HG03196 (cell line): Measurements from ENCODE around the gene GJB6.
"Not testable (repeated sequence)": the region's sequence is repeated elsewhere in the genome, so short reads cannot be mapped to it uniquely, and the experiment has no call there.

ENCODE experiments used
- ATAC-seq: cut with Tn5 transposase; IDR thresholded peaks from one replicate; pipeline ENCODE4 v1.9.1; 2021; ENCODE audit not compliant: unreplicated experiment

Gene GJB6

DNA sequence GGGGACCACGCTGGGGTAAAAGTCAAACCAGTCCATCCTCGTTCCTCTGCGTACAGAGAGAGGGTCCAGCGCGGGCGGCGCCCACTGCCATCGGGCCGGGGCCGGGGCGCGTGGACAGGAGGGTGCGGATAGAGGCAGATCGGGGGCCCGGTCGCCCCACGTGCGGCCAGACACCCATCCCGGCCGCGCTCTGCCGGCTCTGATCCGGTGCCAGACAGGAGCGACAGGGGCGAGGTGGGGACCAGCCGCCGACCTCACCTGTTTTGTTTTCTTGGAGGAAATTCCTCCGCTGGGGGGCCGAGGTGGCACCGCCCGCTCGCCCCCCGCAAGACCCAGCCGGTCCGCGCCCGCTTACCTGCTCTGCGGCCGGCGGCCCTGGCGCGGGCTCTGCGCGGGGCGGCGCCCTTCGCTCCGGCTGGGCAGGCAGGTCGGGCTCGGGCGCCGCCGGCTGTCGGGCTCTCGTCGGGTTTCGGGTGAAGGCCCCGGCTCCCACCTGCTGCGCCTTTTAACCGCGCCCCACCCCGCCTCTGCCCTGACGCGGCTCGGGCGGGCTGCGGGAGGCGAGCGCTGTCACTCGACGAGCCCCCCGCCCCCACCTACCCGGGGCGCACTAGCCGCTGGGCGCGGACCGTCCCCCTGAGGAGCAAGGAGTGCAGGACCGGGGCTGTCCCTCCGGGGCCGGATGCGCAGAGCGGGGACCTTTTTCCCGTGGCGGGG lies at the start of gene GJB6:
GJB6 (minus strand) TSS at position 481 of the 717 bp plus-strand sequence. CDS start 8,839 bp downstream, outside the sequence.
- ATAC-seq: no peak

DNA sequence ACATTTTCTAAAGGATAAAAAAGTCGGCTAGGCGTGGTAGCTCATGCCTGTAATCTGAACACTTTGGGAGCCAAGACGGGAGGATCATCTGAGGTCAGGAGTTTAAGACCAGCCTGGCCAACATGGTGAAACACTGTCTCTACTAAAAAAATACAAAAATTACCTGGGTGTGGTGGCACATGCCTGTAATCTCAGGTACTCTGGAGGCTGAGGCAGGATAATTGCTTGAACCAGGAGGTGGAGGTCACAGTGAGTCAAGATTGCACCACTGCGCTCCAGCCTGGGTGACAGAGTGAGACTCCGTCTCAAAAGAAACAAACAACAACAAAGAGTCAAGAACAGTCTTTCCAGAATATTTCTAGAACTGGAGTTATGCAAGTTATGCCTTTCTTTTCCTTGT lies 44.8 kb upstream of the GJB6 start:
- ATAC-seq: not testable (repeated sequence)

DNA sequence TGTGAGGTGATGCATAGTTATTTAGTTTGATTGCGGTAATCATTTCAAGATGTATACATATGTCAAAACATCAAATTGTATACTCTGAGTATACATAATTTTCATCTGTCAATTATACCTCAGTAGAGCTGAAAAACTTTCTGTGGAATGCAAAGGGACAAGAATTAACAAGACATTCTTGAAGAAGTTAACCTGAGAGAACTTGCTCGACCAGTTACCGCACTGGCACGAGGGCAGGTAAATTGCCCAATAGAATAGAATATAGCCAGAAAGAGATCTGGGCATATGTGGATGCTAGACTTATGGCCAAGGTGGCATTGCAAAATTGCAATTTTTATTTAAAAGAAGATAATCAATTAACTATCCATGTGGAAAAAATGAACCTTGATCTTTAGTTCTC lies 42.3 kb upstream of the GJB6 start:
- no peak for ATAC-seq

DNA sequence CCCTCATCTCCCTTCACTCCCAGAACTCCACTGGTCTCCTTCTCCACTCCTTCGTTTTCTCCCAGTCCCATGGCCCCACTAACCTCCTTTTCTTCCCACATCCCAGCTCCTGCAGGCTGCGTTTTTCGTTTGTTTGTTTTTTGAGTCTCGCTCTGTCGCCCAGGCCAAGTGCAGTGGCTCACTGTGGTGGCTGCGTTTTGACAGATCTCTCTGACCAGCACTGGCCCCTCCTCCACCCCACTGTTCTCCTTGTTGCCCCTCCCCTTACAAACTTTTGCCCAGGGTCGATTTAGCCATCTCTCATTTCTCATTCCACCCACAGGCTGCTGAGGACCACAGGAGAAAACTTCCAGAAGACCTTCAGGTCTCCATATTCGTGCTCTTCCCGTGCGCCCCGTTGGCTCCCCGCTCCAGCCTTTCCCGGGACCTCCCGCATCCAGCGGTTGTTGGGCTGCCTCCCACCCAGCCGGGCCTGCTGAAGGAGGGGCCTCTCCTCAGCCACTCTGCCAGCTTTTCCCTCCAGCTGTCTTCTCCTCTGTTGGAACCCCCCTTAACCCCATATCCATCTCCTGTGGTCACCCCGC lies 40.6 kb upstream of the GJB6 start:
- no peak for ATAC-seq

DNA sequence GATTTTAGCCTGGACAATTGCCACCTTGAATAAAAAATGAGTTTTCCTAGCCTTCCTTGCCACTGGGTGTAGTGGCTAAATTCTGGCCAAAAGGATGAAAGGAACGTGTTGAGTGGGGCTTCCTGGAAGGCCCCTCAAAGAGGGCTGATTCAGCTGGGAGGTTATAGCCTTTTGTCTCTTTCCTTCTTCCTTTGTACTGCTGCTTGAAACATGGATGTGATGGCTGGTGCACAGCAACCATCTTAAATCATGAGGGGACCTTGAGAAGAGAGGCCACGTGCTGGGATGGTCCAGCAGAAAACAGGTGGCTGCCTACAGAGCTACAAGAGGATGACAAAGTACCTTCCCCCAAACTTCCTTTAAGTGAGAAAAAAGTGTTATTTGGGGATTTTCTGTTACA lies 40.0 kb upstream of the GJB6 start:
- no peak for ATAC-seq

DNA sequence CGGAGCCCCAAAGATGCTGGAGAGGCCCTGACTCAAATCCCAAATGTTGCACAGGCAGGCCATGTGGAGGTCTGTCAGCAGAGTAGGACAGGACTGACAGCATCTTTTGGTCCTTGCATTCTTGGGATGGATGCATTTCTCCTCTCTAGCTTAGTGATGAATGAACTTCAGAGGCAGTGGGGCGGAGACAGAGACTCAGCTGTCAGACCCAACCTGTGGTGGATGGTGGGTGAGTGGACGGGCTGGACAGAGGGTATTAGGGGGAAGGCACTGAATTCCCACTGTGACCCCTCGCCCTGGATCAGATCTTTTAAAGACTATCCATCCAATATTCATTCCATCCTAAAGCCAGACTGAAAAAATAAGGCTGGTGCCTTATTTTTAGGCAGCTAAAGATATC lies 39.3 kb upstream of the GJB6 start:
- ATAC-seq: no peak

DNA sequence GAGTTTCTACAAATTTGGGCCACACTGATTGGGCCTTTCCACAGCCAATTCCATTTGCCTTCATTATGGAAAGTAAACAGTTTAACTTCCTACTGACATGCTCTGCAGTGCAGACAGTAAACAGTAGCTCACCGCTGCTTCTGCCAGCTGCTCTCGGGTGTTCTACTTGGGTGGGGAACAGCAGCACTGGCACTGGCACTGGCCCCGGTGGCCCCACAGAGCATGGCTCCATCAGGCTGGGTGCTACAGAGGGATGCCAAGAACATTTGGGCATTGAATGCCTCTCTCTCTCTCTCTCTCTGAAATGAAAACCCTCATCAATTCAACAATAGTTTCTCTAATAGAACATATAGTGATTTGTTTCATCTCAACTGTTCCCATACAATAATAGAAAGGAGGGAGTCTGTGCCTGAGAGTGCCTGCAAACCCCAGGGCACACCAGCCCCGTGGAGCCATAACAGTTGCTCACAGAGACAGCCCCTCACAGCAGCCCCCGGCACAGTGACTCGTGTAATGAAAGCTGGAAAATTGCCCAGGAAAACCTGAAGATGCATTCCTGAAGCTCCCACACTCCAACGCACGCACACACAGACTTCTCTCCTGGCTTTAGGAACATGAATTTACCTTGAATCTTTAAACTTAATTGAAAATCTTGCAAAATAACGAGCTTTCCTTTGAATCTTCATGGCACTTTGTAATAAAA lies 38.2 kb upstream of the GJB6 start:
- ATAC-seq: no peak

DNA sequence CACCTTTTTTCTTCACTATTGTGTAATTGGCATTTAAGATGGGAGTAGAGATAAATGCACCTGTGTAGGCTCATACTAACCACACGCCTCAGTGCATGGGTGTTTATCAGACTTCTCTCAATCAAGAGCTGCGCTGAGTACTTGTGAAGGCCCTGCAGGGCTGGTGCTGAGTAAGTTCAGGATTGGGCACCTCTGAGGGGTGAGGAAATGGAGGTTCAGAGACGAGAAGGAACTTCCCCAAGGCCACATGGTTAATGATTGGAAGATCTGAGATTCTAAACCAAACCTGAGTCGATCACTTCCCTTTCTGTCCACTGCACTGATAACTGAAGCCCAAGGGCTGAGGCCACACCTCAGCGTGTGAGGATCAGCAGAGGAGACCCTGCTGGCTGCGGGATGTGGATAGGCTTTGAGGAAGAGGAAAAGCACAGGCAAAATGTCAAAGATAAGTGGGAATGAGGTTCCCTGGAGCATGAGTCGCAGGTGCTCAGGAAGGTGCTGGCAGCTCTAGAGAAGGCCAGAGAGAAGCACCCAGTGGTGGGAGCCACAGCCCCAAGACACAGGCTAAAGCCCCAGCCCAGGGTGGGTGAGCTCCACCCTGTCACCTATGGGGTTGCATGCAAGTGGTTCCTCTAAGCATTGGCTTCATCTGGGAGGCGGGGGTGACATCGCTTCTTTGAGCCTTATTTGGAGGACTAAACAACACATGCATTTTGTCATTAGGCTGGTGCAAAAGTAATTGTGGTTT lies 32.3 kb upstream of the GJB6 start:
- peak; percentile 100 for ATAC-seq

DNA sequence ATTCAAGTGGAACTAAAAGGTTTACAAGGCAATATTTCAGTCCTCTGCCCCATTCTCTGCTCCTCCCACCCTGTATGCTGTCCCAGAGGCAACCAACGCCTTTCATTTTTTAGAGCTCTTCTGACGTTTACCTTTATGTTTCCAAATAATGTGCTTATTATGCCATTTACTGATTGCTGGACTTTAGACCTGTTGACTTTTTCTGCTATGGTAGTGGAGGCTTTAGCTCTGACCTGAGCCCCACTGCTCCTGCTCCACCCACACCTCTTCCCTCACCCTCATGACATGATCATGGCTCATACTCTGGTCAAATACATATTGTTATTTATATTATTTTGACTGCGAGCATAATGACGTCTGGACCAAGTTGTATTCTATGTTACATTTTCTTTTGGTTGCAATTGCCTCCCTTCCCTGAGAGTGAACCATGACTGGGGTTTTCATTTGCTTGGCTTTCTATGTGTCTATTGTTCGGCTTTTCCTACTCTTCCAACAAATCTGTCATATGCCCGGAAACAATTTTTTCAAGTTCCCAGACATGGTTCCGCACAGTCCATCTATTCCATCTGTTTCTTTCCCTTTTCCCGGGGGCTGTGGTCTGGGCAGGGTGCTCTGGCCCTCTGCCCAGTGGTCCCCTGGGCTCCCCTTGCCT lies 31.4 kb upstream of the GJB6 start:
- no peak for ATAC-seq

DNA sequence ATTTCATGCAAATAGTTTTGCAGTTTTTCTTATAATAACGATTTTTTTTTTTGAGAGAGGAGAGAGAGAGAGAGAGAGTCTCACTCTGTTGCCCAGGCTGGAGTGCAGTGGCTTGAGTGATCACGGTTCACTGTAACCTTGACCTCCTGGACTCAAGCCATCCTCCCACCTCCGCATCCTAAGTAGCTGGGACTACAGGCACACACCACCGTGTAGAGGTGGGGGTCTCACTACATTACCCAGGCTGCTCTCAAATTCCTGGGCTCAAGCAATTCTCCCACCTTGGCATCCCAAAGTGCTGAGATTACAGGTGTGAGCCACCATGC lies 26.8 kb upstream of the GJB6 start:
- ATAC-seq: no peak

DNA sequence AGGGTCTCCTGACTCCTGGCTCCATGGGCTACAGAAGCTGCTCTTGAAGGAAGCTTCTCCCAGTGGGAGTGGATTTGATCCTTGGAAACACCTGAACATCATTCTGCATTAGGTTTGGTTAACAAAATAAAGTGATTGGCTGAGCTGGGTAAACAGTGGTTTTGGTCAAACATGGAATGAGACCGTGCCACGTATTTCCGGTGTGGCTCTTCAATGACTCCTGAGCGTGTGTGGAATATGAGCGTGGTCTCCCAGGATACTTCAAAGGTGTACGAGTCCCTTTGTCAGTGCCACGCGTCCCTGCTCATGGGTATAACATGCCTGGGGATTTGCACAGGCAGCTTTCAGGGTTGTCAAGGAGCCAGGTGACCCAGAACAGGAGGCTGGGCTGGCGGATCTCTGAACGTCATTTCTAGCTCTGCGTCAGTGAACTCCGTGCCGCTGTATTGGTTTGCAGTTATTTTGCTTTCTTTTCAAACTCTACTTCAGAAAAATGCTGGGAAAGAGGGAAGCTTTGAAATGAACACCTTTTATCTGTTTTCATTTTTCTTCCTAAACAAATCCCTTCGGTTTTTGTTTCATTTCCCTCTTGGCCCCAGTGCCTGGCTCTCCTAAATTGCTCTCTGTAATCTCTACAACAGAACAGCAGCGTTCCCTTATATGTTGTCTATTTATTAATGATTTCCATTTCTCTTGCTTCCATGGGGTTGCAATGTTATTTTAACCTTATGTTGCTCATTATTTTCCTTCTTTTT lies 26.3 kb upstream of the GJB6 start:
- no peak for ATAC-seq

DNA sequence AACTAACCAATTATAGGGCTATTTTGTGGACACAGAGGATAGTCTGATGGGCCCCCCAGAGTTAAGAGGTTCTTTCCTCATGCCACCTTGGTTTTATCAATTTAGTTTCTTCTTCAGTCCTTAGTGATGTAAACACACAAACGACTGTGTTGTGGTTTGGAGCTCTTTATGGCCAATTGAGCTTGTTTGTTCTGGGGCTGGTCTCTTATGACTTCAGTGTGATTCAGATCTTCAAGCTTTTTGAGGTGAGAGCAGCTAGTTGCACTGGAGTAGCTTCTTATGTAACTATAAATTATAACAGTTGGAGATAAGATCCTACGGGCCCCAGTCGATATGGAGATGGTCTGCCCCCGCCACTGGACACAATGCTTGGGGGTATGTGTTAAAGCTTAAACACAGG lies 22.0 kb upstream of the GJB6 start:
- ATAC-seq: no peak

DNA sequence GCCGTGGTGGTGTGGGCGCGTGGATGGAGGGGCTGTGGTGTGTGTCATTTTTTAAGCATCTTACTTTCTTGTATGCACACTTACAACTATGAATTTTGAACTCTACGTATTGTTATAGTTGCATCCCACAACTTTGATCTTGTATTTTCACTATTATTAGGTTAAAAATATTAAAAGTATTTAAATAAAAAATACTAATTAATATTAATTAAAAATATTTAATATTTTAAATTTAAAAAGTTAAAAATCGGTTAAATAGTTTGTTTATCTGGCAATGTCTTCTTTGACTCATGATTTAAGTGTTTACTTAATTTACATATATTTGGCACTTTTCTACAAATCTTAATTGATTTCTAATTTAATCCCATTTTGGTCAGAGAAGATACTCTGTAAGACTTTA lies 17.8 kb upstream of the GJB6 start:
- no peak for ATAC-seq

DNA sequence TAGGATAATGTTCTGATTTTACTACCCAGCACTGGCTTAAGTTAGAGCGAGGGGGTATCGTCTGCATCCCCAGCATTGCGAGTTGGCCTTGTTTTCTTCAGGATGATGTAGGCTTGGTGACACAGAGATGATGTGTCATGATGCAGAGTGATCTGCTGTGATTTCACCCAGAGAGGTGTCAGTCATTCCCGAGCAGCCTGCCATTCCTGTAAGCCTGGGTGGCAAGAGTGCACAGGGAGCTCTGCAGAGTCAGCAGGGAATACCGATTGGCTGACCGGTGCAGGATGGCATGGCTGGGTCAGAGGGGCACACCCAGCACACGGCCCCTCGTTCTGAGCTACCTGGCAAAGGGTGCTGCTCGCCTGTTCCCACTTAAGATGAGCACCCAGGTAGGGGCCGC lies 15.8 kb upstream of the GJB6 start:
- ATAC-seq: no peak

DNA sequence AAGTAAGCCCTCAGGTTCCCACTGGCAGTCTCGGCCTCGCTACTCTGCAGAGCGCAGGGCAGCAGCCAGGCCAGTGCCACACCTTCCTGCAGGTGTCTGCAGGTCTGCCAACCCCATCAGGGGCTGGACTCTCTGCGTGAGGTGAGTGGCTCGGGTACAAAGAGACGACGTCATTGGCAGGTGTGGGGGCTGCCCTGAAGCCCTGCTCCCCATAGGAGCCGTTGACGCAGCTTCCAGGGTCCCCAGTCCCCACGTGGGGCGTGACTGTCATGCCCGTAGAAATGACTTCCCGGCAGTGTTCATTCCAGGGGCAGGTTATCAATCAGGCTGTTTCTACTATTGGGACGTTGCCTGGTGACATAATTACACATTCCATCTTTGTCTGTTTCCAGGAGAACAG lies 15.3 kb upstream of the GJB6 start:
- no peak for ATAC-seq

DNA sequence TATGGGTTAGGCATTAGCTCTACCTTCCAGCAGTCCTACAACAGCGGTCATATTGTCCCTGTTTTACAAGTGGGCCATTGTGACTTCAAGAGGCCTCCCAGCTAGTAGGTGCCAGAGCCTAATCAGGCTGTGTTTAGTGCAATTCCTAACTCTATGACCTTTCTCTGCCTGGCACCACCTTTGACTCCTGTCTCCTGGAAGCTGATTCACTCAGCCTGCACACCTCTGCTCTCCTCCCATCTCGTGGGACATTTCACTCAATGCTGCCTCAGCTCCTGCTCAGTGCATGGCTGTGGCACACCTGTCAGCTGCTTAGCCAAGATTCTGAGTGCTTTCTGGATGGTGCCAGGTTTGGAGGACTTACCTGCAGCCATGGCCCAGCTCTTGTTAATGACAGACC lies 9.5 kb upstream of the GJB6 start:
- ATAC-seq: no peak

DNA sequence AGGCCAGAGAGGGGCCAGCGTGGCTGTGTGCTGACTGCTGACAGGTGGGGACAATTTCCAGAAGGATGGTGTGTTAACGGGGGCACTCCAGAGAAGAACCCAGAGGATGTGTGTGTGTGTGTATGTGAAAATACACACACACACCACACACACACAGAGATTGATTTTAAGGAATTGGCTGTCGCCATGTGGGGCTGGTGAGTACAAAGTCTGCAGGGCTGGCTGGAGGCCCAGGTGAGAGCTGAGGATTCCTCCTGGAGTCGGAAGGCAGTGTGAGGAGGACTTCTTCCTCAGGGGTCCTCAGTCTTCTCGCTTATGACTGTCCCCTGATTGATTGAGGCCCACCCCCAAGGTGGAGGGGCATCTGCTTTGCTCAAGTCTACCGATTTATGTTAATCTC lies 7.6 kb upstream of the GJB6 start:
- no peak for ATAC-seq

DNA sequence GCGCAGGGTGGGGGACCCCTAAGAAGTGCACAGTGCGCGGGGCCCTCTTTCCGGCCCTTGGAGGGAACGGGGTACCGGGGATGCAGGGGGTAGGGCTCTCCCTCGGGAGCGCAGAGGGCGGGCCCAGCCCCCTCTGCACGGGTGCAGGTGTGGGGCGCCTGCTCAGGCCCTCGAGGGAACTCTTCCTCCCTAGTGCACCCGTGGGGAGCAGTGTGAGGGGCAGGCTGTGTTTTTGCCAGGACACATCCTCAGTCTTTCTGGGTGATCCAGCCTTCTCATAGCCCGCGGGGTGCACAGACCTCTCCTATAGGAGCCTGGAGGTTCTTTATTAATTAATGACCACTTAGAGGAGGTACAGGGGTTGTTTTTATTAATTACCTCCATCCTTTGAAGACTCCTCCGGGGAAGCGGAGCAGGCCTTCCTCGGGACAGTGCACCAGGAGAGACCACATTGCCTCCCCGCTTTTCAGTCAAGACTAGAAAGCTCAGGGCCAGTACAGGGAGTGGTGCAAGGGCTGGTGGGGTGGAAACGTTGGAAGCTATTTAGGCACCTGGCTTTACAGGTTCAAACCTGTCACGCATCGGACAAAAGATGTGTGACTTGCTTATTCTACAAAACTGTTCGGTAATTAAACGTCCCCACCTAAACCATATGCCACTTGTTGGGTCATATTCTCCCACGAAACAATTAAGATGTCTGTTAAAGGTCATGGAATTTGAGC lies 598 bp upstream of the GJB6 start:
- no peak for ATAC-seq

DNA sequence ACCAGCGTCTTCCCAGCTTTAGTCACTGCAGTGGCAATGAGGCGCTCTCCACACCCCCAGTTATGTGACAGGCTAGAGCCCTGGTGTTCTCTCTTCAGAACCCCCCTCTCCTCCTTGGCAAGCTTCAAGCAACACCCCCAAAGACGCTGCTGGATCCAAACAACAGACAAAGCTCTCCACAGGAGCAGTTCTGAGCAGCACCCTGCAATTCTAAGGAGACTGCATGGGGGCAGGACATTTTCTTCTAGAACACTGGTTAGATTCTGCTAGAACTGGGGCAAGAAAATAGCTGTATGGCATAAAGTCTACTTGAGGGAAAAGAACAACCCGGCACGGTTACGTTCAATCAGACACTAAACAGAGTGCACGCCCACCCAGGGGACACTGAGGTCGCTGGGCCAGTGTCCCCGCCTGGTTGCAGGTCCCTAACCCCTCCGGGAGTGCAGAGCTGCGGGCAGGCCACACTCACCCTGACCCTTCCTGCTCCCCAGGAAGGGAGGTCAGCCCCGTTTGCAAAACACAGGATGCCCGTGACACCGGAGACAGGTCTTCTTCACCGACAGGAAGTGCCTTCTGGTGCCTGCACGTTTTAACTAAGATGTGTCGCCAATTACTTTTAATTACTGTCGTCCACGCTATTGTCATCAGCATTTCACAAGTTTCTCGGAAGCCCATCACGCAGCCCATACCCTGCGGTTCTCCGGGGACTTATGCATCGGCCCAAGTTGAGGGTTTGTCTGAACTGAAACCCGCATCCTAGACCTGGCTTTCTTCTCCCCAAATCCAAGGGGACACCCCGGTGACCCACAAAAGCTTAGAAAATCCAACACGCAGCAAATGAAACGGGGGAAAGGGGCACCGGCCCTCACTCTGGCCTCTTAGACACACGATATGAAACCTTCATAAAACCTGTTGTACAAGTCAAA lies 943 bp downstream of the GJB6 start:
- no peak for ATAC-seq
